NCI-H82 treated with DMSO at 0.1 percent for 48 hours (cell line): ENCODE measurements around the gene NAALADL2.
"Not testable (repeated sequence)": the region's sequence is repeated elsewhere in the genome, so short reads cannot be mapped to it uniquely, and the experiment has no call there.

ENCODE experiments used
- DNase-seq: peaks from one replicate; lab custom pipeline; 2025; ENCODE audit not compliant: unreplicated experiment; lab: John Stamatoyannopoulos, UW

NAALADL2 gene

DNA sequence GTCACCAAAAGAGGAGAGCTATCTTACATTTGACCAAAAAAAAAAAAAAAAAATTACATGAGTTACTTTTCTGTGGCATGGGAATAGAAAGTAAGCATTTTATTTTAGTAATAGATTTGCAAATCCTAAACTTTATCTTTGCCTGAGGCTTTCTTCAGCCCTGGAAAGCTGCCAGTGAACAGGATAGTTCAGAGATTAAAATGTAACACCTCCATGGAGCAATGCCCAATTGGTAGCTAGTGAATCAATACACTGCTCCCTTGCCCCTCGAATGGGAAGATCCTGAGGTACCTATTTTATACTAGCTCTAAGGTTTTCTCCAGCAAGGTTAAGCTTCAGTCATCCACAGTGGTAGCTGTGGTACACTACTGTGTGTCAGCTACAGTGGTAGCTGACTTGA lies 867.1 kb downstream of the NAALADL2 start:
- DNase-seq = no peak

DNA sequence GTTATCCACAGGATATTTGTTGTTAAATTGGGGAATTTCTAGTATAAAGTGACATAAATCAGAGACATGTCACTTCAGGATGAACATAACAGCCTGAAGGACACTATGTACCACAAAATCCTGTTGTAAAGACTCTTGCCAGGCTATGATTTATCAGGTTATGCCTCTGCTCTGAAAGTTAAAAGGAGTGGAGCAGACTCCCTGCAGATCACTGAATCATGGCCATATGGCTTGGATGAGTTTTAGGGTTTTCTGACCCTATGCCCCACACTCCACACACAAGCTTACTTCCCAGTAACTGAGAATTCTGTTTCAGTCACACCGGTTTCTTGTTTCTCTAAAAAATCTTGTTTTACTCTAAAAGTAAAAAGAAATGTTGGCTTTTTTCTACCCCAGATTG lies 869.4 kb downstream of the NAALADL2 start:
- no peak for DNase-seq

DNA sequence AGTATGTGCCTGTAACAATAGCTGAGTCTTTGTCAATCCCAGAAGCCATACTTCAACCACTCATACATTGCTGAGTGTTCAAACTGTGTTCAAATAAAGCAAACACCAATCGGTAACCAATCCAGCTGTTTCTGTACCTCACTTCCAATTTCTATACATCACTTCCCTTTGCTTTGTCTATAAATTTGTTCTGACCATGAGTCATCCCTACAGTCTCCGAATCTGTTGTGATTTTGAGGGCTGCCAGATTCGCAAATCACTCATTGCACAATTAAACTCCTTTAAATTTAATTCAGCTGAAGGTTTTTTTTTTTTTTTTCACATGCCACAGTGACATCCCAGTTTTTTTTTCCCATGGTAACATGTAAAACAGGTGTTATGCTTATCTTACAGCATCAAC lies 870.3 kb downstream of the NAALADL2 start:
- DNase-seq = no peak

DNA sequence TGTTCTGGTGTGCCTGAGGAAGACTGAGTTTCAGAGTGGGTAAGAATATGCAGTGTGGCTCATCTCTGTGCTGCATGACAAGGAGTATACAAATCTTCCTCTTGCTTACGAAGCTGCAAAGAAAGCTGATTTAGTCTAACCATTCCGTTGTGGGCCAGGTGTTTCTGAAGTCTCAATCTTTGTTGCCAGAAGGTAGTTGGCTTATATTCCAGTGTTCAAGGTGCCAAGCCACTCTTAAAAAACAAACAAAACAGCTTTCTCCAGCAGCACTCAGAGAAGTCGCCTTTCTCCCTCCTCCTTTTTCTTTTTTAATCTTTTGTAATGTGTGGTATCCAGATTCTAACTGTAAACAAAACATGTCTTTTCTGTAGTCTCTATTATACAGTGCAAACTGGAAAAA lies 872.4 kb downstream of the NAALADL2 start:
- no peak for DNase-seq

DNA sequence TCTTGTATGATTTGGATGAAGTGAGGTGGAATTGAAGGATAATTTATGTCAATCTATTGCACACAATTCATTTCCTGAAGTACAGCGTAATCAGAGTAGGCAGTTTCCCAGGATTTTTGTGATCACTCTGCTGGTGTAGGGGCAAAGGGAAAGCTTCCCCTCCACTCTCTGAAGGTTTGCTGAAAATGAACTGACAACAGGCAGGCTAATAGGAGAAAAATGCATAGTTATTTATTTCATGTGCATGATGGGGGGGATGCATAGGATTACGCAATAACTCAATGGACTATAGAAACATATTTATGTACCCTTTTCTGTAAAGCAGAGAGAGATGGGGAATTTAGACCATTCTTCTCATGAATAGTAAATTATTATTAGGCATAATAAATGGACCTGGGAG lies 872.9 kb downstream of the NAALADL2 start:
- DNase-seq = no peak

DNA sequence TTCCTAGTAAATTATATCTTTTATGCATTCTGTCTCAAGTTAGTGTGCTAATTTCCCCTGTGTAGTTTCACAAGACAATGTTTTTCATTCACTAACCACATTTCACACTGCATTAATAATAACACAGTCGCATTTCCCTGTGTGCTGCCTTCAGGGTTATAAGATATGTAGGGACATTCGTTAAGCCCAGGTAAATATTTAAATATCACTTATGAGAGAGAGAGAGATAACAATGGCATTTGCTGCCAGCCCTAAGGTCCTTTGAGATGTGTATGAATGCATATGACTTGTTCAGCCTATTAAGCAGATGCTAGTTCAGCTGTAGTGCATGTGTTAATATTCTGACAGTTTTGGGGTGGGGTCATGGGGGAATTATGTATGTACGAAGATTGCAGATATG lies 876.7 kb downstream of the NAALADL2 start:
- DNase-seq = no peak

DNA sequence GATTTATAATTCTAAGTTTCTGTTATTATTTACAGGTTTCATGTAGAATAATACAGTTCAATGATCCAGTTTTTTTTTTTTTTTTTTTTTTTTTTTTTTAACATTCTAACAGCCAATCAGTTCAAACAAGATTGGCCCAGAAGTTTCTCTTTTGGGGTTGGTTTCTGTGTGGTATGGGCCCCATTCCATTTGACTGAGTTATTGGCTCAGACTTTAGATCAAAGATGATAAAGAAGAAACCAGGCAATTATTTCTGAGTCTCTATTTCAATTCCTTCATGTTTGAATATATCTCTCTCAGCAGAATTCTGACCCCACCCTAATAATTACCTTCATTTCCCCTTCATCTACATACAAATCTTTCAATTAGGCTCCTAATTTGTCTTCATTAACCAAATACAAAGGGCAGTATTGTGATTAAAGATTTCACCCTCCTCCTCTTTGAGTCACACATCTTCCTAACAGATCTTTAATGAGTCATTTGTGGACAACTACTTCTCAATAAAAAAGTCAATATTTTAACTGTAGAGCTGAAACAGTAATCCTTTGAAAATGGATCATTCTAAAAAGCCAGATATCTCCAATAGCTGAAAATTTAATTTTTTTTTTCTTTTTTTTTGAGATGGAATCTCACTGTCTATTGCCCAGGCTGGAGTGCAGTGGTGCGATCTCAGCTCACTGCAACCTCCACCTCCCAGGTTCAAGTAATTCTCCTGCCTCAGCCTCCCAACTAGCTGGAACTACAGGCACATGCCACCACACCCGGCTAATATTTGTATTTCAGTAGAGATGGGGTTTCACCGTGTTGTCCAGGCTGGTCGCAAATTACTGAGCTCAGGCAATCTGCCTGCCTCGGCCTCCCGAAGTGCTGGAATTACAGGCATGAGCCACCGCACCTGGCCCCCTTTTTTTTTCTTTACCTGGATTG lies 878.8 kb downstream of the NAALADL2 start:
- DNase-seq = no peak

DNA sequence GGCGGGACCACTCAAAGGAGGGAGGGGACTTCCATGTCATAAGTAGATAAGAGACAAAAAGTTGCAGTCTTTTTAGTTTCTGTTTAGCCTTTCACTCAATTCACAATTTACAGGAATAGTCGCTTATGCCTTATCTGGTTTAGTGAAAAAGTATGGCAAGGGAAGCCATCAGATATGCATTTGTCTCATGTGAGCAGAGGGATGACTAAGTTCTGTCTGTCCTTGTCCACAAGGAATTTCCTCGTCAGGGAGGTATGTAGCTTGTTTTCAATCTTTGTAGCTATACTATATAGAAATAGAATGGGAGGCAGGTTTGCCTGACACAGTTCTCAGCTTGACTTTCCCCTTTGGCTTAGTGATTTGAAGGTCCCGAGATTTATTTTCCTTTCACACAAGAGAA lies 882.8 kb downstream of the NAALADL2 start:
- no peak for DNase-seq

DNA sequence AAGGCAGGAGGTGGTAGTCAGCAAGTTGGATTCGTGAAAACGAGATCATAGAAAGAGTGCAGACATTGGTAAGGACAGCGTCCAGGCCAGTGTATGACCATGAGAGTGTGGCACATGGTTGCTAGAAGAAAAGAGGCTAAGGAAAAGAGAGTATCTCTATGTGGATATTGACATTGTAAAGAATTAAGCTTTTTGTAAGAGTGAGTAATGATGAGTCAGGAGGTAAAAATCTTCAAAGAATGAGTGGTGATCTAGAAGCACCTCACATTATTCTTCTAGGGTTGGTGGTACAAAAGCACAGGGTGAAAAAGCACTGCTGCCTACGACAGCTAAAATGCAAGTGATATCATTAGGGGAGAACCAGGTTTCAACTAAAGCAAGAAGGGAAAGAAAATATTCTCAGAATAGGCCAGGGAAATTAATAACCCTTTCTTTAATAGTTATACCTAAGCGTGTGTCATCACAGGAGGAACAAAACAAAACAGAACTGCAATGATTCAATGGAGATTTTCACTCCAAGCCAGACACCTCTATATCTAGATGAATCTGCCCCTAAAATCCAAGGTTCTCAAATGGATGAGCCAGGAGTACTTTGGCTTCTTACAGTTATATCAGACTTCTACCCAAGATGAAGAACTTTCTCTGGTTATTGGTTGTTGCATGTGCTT lies 884.7 kb downstream of the NAALADL2 start:
- DNase-seq = no peak

DNA sequence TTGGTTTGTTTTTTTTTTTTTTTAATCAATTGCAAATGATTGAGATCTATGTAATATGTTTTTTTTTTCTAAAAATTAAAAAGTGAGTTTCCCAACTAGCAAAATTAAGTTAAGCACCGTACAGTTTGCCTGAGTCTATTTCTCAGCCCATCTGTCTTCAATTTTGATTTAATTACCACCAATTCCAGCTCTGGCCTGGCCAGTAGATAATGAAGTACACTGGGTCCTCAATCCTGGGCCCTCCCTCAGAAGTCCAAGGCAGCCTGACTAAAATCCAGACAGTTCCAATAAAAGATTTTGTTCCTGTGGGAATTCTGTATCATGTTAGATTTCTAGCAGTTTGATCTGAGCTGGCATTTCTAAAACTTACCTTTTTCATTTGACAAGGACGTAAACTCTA lies 887.2 kb downstream of the NAALADL2 start:
- no peak for DNase-seq

DNA sequence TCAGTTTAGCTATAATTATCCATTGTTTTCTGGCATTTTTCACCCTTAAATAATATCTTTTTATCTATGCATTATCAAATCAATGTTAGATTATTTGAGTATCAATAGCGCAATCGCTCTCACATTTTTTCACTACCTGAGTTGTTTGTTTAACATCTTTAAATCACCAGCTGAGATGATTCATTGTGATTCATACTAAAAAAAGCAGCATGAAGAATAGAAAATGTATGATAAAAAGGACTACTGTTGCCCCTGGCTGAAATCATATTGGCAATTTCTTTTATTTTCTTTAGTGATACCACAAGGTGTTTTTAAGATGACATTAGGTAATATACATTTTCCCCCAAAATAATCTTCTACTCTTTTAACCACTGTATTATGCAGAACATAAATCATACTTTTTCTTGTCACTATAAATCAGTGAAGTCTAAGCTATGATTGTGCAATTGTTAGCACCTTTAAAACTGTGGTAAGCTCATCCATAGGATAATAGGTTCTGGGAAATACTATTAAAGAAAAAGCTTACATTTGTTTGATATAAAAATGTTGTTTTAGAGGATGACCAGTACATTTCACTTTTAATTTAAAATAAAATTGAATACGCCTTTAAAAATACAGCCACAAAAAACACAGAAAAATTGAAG lies 889.1 kb downstream of the NAALADL2 start:
- DNase-seq = no peak

DNA sequence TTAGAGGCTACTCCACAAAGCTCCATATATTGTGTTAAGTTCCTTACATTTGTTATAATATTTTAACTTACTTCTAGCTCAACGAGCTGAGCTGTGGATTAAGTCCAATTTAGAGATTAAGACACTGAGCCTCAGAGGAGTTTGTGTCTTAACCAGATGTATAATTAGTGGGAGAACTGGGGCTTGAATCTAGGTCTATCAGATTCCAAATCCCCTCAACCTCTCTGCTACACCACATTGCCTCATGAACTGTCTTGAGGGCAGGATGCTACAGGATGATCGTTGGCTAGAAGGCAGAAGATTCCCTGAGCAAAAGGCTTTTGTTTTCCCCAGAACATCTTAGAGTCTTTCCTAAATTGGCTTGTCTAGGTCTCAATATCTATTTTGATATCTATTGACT lies 890.8 kb downstream of the NAALADL2 start:
- peak; percentile 98 for DNase-seq

DNA sequence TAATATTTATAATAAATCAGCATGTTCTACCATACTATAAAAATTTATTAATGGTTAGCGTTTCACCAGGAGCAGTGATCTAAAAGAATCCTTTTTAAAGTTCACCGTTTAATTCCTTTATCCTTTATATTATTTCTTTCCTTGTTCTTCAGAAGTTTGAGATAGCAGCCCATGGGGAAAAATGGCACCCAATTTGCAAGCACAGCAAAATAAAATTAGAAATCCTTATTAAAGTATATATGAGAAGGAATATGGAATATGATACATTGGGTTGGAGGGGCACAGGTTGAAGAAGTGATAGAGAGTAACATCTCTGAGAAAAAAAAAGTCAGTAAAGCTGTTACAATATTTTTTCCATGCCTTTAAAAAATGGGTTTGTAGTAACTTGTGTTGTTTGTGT lies 892.0 kb downstream of the NAALADL2 start:
- DNase-seq = no peak

DNA sequence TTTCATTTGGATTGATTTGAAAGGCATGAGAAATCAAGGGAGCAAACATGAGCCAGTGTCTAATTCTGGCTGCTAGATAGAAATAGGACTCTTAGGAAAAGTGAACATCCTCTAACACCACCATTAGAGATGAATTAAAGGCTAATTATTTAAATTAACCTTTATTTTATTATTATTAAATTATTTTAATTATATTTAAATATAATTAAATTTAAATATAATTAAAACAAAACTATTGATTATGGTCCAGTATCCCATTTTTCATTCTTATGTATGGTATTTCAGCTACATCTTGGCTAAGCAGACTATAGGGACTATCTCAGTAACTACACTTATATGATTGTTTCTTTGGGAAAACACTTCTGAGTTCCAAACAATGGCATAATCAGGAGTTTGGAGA lies 904.8 kb downstream of the NAALADL2 start:
- DNase-seq = no peak

DNA sequence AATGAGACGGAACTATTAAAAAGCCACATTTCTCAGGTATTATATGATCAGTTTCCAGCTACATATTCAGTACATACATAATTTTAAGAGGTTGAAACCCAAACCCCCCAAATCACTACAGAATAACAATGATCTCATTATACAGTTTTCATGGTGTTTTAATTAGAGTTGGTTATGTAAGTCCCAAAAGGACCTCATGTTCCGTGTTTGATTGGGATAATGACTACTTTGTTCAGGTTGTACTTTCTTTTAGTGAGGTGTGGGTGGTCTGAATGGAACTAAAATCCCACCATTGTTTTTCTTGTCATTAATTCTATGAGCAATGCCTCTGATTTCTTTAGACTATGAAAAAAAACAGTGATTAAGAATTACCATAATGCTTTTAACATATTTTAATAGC lies 905.6 kb downstream of the NAALADL2 start:
- no peak for DNase-seq

DNA sequence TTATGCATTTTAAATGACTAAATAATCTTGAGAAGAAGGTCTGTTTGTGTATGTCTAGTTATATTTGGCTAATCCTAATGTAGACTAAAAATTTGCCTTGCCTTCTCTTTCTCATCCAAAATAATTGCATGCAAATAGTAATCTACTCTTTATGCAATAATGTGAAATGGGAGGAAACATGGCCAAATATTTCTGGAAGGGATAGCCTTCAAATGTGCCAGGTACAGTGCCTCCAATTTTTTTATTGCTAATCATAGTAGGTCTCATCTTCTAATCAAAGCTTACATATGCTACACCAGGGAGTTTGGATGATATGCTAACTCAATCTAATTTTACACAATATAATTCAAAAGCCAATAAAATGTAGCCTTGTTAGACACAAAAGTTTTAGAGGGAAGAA lies 911.3 kb downstream of the NAALADL2 start:
- DNase-seq = no peak

DNA sequence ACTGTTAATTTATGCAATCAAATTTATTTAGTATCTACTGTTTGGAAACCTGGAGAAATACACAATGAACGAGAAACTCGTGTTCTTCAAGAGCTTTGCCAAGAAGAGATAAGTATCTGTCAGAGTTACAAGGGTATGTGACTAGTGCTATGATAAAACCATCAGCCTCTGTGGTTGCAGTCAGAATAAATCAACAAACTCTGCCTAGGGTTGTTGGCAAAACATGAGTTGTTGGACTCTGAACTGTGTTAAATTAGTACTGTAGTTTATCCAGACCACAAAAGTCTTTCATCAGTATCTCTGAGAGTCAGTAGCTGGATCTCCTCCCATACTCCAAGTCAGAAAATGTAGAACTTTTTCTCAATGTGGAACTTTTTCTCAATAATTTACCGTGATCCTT lies 918.4 kb downstream of the NAALADL2 start:
- DNase-seq = no peak

DNA sequence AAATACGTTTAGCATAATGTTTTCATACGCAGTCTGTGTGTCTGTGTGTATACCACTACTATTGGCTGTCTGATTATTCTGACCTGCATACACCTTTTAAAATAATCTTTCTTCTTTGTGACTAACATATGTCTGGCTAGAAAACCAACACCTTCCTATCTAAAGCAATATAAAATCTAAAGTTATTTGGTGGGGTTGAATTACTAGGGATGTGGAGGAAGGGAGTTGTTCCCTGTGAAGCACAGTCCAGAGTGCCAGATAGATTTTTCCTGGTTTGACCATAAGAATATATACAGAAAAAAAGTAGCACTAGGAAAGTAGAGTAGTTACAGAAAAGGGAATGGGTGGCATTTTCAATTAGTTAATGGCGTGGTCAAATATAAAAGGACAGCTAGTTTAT lies 918.8 kb downstream of the NAALADL2 start:
- no peak for DNase-seq

DNA sequence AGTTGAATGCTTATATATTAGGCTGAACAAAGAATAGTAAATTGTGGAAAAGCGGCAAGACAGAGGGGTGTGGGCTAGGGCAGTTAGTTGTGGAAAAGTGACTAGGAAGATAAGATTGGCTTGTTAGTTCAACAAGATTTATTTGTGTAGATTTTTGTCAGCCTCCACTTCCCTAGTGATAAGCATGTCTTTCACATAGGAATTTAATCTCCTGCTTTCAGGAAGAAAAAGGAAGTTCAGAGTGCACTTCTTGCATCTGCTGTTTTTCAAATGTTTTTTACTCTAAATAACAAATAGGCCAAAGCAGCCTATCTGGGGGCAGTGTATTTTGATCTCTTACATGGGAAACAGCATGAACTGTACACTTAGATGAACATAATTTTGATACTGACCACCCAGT lies 919.9 kb downstream of the NAALADL2 start:
- no peak for DNase-seq

DNA sequence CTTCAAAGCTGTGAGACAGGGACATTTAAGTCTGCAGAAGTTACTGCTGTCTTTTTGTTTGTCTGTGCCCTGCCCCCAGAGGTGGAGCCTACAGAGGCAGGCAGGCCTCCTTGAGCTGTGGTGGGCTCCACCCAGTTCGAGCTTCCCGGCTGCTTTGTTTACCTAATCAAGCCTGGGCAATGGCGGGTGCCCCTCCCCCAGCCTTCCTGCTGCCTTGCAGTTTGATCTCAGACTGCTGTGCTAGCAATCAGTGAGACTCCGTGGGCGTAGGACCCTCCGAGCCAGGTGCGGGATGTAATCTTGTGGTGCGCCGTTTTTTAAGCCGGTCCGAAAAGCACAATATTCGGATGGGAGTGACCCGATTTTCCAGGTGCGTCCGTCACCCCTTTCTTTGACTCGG lies 928.0 kb downstream of the NAALADL2 start:
- not testable (repeated sequence) for DNase-seq

DNA sequence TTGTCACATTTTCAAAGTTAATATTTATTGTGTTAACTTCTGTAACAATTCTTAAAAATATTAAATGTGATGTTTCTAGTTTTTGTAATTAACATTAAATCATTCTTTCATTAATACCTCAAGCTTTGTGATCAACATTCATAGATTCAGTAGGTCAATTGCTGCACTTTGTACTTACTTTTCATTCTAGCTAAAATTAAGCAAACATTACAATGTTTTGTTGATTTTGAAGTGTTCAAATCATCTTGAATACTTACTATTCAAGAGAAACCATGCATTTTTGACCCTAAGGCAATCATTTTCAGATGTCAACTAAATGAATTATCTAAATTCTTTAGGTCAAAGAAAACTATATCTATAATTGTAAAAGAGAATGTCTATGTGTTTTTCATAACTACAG lies 933.1 kb downstream of the NAALADL2 start:
- DNase-seq = no peak

DNA sequence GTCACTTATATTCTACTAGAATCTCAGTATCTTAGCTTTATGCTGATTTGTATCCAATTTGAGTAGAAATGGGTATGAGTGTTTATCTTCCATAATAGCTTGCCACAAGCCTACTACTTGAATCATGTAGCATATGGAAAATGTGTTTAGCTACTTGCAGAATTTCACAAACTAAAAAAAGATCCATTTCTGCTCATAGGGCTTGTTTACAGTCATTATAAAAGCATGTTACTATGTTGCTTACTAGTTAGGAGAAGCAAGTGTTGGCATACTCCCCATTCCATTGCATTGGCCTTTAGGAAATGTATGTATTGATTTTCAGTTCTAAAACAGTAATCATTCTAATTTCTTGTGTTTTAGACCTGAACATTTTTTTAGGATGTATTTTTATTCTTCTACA lies 939.2 kb downstream of the NAALADL2 start:
- no peak for DNase-seq
